Measurements from ENCODE around the gene ATP6V0C. TPM values are rescaled to one million over a fixed set of nuclear protein-coding genes. Genes with fewer than 3 reads are reported as not detected.
A peak's percentile ranks its signal among the peaks of the same experiment; 100 is the strongest.

Gene ATP6V0C
- total and polyA plus RNA-seq, 4 donors = 17.6 to 132 (median 60.6) TPM

GRCh38 chr16:2468725-2469398, 44.9 kb upstream of the ATP6V0C start:
- Histone ChIP-seq H3K9ac (ENCODE audit: low read depth in 1 of 2, low read length in 2 of 2) (no peak overlapping the region), H3K4me3 (ENCODE audit: low read depth in 1 of 3, low read length in 3 of 3) (peak overlapping the region in 1 of 3 donors; percentile 51), H3K4me1 (ENCODE audit: control insufficient read depth in 4 of 4, insufficient read depth in 4 of 4, low read length in 3 of 4) (peaks cover 37 to 62% (median 46%) of the 10 kb centered on the region in 4 donors), H3K27ac (ENCODE audit: low read depth in 1 of 2, low read length in 2 of 2) (peak overlapping the region in 1 of 2 donors; percentile 35), H3K36me3 (ENCODE audit: control insufficient read depth in 4 of 4, insufficient read depth in 3 of 4, low read depth in 1 of 4, low read length in 3 of 4) (no peaks in the 10 kb centered on the region), H3K9me3 (ENCODE audit: control insufficient read depth in 4 of 4, low read length in 3 of 4) (no peaks in the 10 kb centered on the region), H3K27me3 (ENCODE audit: control insufficient read depth in 4 of 4, insufficient read depth in 4 of 4, low read length in 3 of 4) (no peaks in the 10 kb centered on the region)
- no peak for DNase-seq (ENCODE audit: low spot score)
- TF ChIP-seq JUND (IDR thresholded peaks at IDR 0.05) (no peak), CTCF (IDR thresholded peaks at IDR 0.05; ENCODE audit: low read depth, low read length, missing input control) (no peak), SP1 (IDR thresholded peaks at IDR 0.05) (no peak), REST (IDR thresholded peaks at IDR 0.05) (no peak), FOXA1 (IDR thresholded peaks at IDR 0.05) (no peak), RXRA (IDR thresholded peaks at IDR 0.05) (no peak), TAF1 (conservative IDR thresholded peaks at IDR 0.05) (no peak), HNF4A (conservative IDR thresholded peaks at IDR 0.05) (no peak), NR2F2 (IDR thresholded peaks at IDR 0.05) (no peak), EGR1 (IDR thresholded peaks at IDR 0.05; ENCODE audit: low read depth in 2 of 2) (no peak), RAD21 (IDR thresholded peaks at IDR 0.05) (no peak), FOXA2 (IDR thresholded peaks at IDR 0.05) (no peak), GABPA (IDR thresholded peaks at IDR 0.05 in 1 of 2, conservative IDR thresholded peaks at IDR 0.05 in 1 of 2) (no peak), MAX (IDR thresholded peaks at IDR 0.05) (no peak), ATF3 (IDR thresholded peaks at IDR 0.05) (no peak), HNF4G (IDR thresholded peaks at IDR 0.05) (no peak), ZBTB33 (IDR thresholded peaks at IDR 0.05) (no peak), YY1 (IDR thresholded peaks at IDR 0.05) (no peak)
- WGBS = 13% methylated on average over 14 of the region's 14 CpGs

Data from liver (tissue), 9 donors.